ENCODE data around the gene SETD2. TPM values are rescaled to one million over a fixed set of nuclear protein-coding genes. Genes with fewer than 3 reads are reported as not detected.

SETD2 gene
- total and polyA plus RNA-seq, 9 of the 15 experiments (the other 6 are each of a cell fraction or from before 2014, with no cell fraction given) = 8.2 to 44.0 (median 33.6) TPM

GRCh38 chr3:46998852-46999515 is 164.9 kb downstream of the SETD2 start:
- no peak overlapping the region for H3K4me3 ChIP-seq
- no peaks in the 10 kb centered on the region for H3K9me1 ChIP-seq (ENCODE audit: control insufficient read depth, insufficient read depth, low read length)
- H3K79me2 ChIP-seq (ENCODE audit: control insufficient read depth, insufficient read depth, low read length) = no peaks in the 10 kb centered on the region
- no peaks in the 10 kb centered on the region for H3K9me3 ChIP-seq (replicated peaks; ENCODE audit: control insufficient read depth, insufficient read depth, low read depth, low read length)
- H3K36me3 ChIP-seq (ENCODE audit: control insufficient read depth, insufficient read depth, low read length) = peaks cover 98% of the 10 kb centered on the region
- H4K20me1 ChIP-seq (replicated peaks; ENCODE audit: control insufficient read depth, insufficient read depth, low read length) = peaks cover 8% of the 10 kb centered on the region; the same call in 1 of the 2 replicates
- ATAC-seq (no peak), FAIRE-seq (no peak), DNase-seq (ENCODE audit: extremely low read depth in 1 of 4, low spot score in 3 of 4) (no peak)
- intact Hi-C loops (cut with micrococcal nuclease) (loop anchor here (1.0 to 10.0 kb wide), 4 partner anchors 68 to 294 kb away; partner anchors contain the start of gene TMIE), in situ Hi-C loops (cut with MboI) (no loop called here)
- peak overlapping the region in 1 of 2 experiments; percentile 23; a peak in 1 of 4 replicates for H3K9ac ChIP-seq (ENCODE audit: insufficient read depth in 1 of 2, low read depth in 2 of 2, low read length in 2 of 2)
- H3K4me1 ChIP-seq (replicated peaks in 1 of 2; ENCODE audit: control insufficient read depth in 2 of 2, insufficient read depth in 2 of 2, low read length in 2 of 2) = peaks cover 0 to 64% of the 10 kb centered on the region in 2 experiments; a peak in 2 of 5 replicates
- ChIA-PET POLR2A (interaction anchor here (0.7 to 2.9 kb wide), 5 partner anchors 8 to 43 kb away, joined by 3 to 16 read pairs (median 5); partner anchors contain the start of gene NBEAL2), CTCF (ENCODE audit: low intra/inter-chr PET ratio) (interaction anchor here (0.9 to 3.8 kb wide), 3 partner anchors 66 to 132 kb away, joined by 6 to 33 read pairs (median 6); no protein-coding TSS in a partner anchor)
- no peaks in the 10 kb centered on the region for H3K27me3 ChIP-seq (ENCODE audit: control insufficient read depth in 2 of 2, insufficient read depth in 2 of 2, low read length in 2 of 2)
- WGBS (ENCODE audit: insufficient coverage, low coverage, missing lambda C conversion rate) = 88% methylated on average over 21 of the region's 22 CpGs
- H3K27ac ChIP-seq (ENCODE audit: extremely low read depth, low read depth, low read length) = no peak overlapping the region
- no peak overlapping the region for H2AFZ ChIP-seq (ENCODE audit: low read depth, low read length)
- BruUV-seq (replicated peaks) = no TSS peak
- H3K4me2 ChIP-seq (ENCODE audit: insufficient read depth, low read length) = no peak overlapping the region
- TF ChIP-seq PCBP1 (IDR thresholded peaks at IDR 0.05; ENCODE audit: low read depth, low read length, poor library complexity, severe bottlenecking) (peak; percentile 10), GATA2 (CRISPR knock-in tag; IDR thresholded peaks at IDR 0.05) (no peak), ZKSCAN1 (IDR thresholded peaks at IDR 0.05; ENCODE audit: low read depth, low read length) (no peak), RBFOX2 (IDR thresholded peaks at IDR 0.05; ENCODE audit: low read depth, low read length) (peak; percentile 40), TFAP4 (CRISPR knock-in tag; IDR thresholded peaks at IDR 0.05; ENCODE audit: borderline replicate concordance) (0 out of 2 replicates have a peak, but pooled peaks have one; percentile 12), ZBTB1 (CRISPR knock-in tag; IDR thresholded peaks at IDR 0.05; ENCODE audit: borderline replicate concordance, low read depth) (0 out of 2 replicates have a peak, but pooled peaks have one; percentile 5), GABPB1 (CRISPR knock-in tag; IDR thresholded peaks at IDR 0.05) (0 out of 2 replicates have a peak, but pooled peaks have one; percentile 32), CCAR2 (IDR thresholded peaks at IDR 0.05; ENCODE audit: low read depth, low read length) (no peak), FOXA3 (CRISPR knock-in tag; conservative IDR thresholded peaks at IDR 0.05 in 1 of 2, IDR thresholded peaks at IDR 0.05 in 1 of 2) (no peak), MAZ (CRISPR knock-in tag; conservative IDR thresholded peaks at IDR 0.05 in 1 of 2, IDR thresholded peaks at IDR 0.05 in 1 of 2) (no peak), RBM22 (IDR thresholded peaks at IDR 0.05; ENCODE audit: low read depth, low read length, poor library complexity, severe bottlenecking) (peak; percentile 28), ZNF507 (tag; conservative IDR thresholded peaks at IDR 0.05) (no peak), ILF3 (IDR thresholded peaks at IDR 0.05; ENCODE audit: borderline replicate concordance) (no peak), C11orf30 (IDR thresholded peaks at IDR 0.05; ENCODE audit: low read depth) (no peak), MYNN (IDR thresholded peaks at IDR 0.05) (no peak), MYNN (CRISPR knock-in tag; IDR thresholded peaks at IDR 0.05) (no peak), SRSF1 (IDR thresholded peaks at IDR 0.05; ENCODE audit: low read depth, low read length) (no peak), SREBF2 (CRISPR knock-in tag; IDR thresholded peaks at IDR 0.05) (no peak), ZBTB33 (CRISPR knock-in tag; IDR thresholded peaks at IDR 0.05) (peak; percentile 67; the same call in 1 of the 2 replicates)
